Measurements from ENCODE around the gene ARL4D. TPM values are rescaled to one million over a fixed set of nuclear protein-coding genes. Genes with fewer than 3 reads are reported as not detected.

Gene ARL4D
- total and polyA plus RNA-seq, 9 donors: 6.2 to 34.1 (median 18.9) TPM

DNA sequence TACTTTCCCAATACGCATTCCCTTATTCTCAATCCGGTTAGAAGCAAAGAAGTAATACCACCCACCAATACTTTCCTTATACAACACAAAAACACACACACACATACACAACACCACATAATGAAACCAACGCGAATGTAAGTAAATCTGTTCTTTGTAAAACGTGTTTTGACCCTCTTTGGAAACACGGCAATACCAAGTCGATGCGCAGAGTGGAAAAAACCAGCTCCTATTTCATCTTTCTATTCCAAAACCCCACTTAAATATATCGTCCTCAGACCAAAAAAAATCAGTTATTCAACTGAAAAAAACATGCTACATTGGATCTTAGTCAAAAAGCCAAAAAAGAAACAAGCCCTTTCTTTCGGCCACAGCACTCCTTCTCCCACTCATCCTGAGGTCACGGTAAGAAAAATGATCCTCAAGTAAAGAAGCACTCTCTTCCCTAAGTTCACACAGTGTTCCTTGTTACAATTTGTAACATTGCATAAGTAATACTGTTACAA is 31.0 kb upstream of the ARL4D start:
- Histone ChIP-seq H3K4me3 (peak overlapping the region; percentile 62), H3K27ac (peak overlapping the region; percentile 99), H3K27me3 (no peaks in the 10 kb centered on the region), H3K9me3 (no peaks in the 10 kb centered on the region), H3K4me1 (ENCODE audit: insufficient read depth) (peaks cover 8% of the 10 kb centered on the region), H3K36me3 (no peaks in the 10 kb centered on the region)
- intact Hi-C loops (cut with DNase I): loop anchor here in 1 of 4 donors (2.0 kb wide), 1 partner anchor 21 kb away; no protein-coding TSS in a partner anchor
- peak in 2 of 5 donors; percentile 42 to 48 for DNase-seq
- 2 to 8% (median 4%) methylated on average over 11 of the region's 11 CpGs for WGBS, 3 donors
- TF ChIP-seq, protein P1, sequence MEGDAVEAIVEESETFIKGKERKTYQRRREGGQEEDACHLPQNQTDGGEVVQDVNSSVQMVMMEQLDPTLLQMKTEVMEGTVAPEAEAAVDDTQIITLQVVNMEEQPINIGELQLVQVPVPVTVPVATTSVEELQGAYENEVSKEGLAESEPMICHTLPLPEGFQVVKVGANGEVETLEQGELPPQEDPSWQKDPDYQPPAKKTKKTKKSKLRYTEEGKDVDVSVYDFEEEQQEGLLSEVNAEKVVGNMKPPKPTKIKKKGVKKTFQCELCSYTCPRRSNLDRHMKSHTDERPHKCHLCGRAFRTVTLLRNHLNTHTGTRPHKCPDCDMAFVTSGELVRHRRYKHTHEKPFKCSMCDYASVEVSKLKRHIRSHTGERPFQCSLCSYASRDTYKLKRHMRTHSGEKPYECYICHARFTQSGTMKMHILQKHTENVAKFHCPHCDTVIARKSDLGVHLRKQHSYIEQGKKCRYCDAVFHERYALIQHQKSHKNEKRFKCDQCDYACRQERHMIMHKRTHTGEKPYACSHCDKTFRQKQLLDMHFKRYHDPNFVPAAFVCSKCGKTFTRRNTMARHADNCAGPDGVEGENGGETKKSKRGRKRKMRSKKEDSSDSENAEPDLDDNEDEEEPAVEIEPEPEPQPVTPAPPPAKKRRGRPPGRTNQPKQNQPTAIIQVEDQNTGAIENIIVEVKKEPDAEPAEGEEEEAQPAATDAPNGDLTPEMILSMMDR (IDR thresholded peaks at IDR 0.05): peak in 1 of 3 donors; percentile 3
- no peak for TF ChIP-seq POLR2A (IDR thresholded peaks at IDR 0.05)
- TF ChIP-seq EP300 (IDR thresholded peaks at IDR 0.05): no peak

DNA sequence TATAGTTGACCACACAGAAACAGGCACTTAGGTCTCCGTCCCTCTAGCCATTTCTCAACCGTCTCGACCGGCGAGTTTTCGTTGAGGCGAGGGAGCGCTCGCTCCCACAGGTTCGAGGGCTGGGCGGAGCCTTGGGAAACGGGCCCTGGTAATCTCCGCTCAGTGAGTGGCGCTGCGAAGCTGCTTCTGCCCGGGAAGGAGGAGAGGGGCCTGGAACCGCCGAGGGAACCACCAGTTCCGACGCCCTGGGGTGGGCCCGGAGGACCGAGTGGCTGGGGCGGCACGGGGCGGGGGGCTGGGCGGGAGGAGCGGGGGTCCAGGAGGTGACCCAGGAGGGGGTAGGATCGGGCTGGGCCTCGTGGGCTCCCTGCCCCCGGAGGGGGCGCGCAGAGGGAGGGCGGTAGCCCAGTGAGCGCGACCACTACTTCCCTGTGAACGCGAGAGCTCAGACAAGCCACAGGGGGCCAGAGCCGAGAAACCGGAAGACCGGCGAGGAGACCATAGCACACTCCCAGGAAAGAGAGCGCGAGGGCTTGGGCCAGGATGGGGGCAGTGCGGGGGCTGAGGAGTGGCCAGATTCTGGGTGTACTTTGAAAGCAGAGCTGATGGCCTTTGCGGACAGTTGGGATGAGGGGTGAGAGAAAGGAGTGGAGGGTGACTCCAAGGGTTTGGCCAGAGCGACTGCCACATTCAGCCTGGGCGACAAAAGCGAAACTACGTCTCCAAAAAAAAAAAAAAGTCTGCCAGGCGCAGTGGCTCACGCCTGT is 29.9 kb upstream of the ARL4D start:
- Histone ChIP-seq H3K4me1 (ENCODE audit: insufficient read depth) (peaks cover 8% of the 10 kb centered on the region), H3K27ac (peak overlapping the region; percentile 99), H3K4me3 (peak overlapping the region; percentile 62), H3K27me3 (no peaks in the 10 kb centered on the region), H3K9me3 (no peaks in the 10 kb centered on the region), H3K36me3 (no peaks in the 10 kb centered on the region)
- intact Hi-C loops (cut with DNase I): loop anchor here in 1 of 4 donors (2.0 kb wide), 1 partner anchor 20 kb away; no protein-coding TSS in a partner anchor
- peak; percentile 44 for TF ChIP-seq POLR2A (IDR thresholded peaks at IDR 0.05)
- TF ChIP-seq, protein P1 (IDR thresholded peaks at IDR 0.05): no peak
- peak; percentile 84 to 88 (median 85) for DNase-seq
- WGBS, 3 donors: 1 to 2% (median 2%) methylated on average over 31 to 51 of the region's 51 CpGs

DNA sequence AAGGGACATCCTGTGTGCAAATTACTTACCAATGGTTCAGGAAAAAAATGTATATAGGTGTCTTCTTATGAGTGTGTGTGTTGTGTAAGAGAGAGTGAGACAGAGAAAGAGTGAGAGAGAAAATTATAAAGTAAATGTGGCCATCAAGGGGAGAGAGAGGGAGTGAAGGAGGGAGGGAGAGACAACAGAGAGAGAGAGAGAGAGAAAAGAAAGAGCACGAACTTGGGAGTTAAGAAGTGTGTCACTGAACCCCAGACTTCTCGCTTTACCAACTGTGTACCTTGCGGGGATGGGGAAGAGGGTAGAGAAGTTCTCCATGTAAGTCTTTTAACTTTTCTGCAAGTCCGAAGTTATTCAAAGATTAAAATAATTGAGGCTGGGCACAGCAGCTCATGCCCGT is 28.8 kb upstream of the ARL4D start:
- H3K27me3 ChIP-seq: no peaks in the 10 kb centered on the region
- 90 to 94% (median 94%) methylated on average over 5 of the region's 5 CpGs for WGBS, 3 donors
- TF ChIP-seq POLR2A (IDR thresholded peaks at IDR 0.05): no peak
- H3K4me1 ChIP-seq (ENCODE audit: insufficient read depth): peaks cover 8% of the 10 kb centered on the region
- peak overlapping the region in 1 of 2 donors; percentile 99 for H3K27ac ChIP-seq
- no peaks in the 10 kb centered on the region for H3K9me3 ChIP-seq
- intact Hi-C loops (cut with DNase I): loop anchor here in 2 of 4 donors (2.0 to 10.0 kb wide), 2 partner anchors 19 to 685 kb away; partner anchors contain the start of genes CCR10 (in 1 of the 2) and CNTNAP1 (in 1 of the 2)
- no peak for DNase-seq
- H3K4me3 ChIP-seq: no peak overlapping the region
- H3K36me3 ChIP-seq: no peaks in the 10 kb centered on the region

DNA sequence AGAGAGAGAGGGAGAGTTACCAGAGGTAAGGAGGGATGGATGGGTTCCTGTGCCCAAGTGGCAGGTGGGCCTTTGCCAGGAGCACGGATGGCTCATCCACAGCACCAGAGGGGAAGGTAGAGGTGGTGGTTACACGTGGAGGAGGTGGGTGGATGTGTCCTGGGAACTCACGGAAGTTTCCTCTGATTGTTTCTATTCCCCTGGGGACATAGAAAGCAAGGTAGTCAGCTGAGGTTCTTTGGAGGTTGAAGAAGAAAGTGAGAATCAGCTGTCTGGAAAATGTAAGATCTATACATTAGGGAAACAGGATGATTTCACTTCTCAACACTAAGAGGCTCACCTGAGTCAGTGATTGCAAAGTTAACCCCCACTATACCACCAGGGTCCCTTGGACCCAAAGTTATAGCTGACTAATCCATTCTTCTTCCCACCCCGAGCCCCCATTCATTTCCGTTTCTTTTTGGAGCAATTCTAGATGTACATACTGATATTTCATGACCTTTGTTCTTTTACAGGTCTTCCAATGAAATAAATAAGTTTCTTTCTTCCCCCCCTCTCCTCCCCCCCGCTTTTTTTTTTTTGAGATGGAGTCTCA is 27.5 kb upstream of the ARL4D start:
- no peak overlapping the region for H3K27ac ChIP-seq
- 61 to 71% (median 69%) methylated on average over 6 of the region's 6 CpGs for WGBS, 3 donors
- H3K9me3 ChIP-seq: no peaks in the 10 kb centered on the region
- H3K36me3 ChIP-seq: no peaks in the 10 kb centered on the region
- H3K4me1 ChIP-seq (ENCODE audit: insufficient read depth): peaks cover 8% of the 10 kb centered on the region
- no peak overlapping the region for H3K4me3 ChIP-seq
- no peaks in the 10 kb centered on the region for H3K27me3 ChIP-seq
- peak in 2 of 5 donors; percentile 26 to 37 for DNase-seq
- TF ChIP-seq, protein P1 (IDR thresholded peaks at IDR 0.05): no peak
- no peak for TF ChIP-seq EP300 (IDR thresholded peaks at IDR 0.05)
- intact Hi-C loops (cut with DNase I): loop anchor here in 1 of 4 donors (10.0 kb wide), 1 partner anchor 687 kb away; the partner anchor contains the start of genes CCR10 and CNTNAP1
